ENCODE data around the gene OSBPL8.
A peak's percentile ranks its signal among the peaks of the same experiment; 100 is the strongest.

Gene OSBPL8

DNA sequence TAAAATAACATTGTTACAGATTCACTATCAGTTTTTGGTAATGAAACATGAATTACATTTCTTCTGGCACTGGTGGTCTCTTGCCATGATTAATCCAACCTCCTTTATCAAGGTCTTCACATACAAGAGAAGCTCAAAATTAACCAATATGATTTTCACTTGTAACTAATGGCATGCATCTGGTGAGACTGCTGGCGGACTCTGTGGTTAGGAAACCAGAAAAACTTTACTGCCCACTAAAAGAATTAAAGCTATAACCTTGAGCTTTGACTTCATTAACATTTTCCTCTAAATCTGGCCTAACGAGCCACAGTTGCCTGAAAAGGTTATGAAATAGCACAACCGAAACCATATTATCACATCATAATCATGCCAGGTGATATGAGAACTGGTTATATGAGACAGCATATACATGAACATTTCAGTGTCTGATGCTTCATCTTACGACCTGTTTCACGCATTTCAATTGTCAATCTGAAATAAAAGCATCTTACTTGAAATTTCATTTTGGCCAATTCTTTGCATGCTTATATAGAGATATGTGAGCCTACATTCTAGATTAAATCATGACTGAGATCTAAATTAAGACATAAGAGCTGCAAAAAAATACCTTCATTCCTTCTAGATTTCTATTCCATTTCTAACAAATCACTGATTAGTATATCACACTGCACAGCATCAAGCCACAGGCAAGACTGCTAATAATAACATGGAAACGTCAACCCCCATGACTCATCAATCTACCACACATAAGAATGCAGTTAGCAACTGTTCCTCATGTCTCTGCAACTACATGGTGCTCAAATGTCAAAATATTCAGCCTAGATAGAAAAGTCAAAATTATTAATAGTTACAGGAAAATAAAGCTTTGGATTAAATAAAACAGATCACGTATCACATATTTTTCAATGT lies 89.3 kb downstream of the OSBPL8 start:
- peak; percentile 92 for DNase-seq (ENCODE audit: low read depth)

DNA sequence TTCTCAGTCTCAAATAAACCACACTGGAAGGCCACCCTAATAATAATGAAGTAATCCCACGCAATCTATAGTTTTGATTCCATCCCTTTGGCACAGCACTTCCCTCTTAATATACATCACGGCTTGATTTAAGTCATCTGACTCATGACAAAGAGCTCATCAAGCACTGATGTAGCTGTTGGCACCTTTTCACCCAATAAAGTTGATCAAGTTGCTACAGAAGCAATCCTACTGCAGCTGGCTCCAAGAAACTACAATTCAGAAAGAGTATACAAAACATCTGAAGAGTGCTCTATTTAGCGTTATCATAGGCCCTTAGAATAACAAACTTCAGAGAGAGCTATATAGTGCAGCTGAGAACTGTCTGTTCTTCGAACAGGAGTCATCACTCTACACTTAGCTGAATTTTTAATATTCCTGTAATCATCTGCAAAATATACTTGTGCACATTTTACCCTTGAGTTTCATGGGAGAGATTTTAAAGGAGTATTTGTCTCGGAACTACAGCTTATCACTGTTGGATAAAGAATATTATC lies 94.9 kb downstream of the OSBPL8 start:
- DNase-seq (ENCODE audit: low read depth): no peak

DNA sequence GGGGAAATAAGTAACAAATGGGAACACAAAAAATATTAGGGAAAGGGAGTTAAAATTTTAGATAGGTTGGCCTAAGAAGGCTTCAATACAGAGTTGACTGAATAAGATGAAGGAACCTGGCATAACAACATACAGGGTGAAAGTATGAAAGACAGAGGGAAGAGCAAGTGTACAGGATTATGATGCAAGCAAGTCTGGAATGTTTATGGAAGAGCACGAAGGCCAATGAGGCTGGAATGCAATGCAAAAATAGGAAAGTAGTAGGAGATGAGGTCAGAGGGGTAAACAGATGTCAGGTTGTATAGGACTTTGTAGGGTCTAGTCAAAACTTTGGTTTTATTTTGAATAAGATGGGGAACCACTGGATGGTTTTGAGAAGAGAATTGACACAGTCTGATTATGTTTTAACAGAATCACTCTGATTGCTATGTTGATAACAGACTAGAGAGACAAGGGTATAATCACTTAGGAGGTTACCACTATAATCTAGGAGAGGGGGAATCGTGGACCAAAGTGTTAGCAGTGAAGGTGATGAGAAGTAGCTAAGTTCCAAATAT lies 96.8 kb downstream of the OSBPL8 start:
- DNase-seq (ENCODE audit: low read depth): no peak

DNA sequence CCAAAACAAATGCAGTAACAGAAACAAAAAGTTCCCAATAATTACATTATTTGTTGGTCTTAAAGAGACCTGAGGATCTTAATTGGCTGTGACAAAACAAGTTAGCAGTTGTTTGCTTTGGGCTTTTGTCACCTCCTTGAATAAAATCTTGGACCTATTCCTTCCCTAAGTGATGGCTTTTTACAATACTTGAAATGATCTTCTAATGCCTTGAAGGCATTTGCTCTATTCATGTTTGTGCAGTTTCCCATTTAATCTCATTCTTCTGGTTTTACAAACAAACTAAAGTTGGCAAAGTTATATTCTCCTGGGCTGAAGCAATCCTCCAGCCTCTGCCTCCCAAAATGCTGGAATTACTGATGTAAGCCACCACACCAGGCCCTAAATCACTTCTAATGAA lies 98.8 kb downstream of the OSBPL8 start:
- DNase-seq (ENCODE audit: low read depth): no peak

DNA sequence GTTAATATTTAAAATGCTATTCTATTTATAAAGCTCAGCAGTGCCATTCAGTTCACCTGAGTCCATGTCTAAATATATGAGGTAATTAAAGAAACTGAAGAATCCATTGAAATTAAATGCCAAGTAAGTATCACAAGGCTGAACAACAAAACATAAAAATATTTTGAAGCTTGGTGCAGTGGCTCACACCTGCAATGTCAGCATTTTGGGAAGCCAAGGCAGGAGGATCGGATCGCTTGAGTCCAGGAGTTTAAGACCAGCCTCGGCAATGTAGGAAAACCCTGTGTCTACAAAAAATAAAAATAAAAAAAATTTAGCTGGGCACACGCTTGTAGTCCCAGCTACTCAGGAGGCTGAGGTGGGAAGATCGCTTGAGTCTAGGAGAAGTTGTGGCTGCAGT lies 101.8 kb downstream of the OSBPL8 start:
- no peak for DNase-seq (ENCODE audit: low read depth)

DNA sequence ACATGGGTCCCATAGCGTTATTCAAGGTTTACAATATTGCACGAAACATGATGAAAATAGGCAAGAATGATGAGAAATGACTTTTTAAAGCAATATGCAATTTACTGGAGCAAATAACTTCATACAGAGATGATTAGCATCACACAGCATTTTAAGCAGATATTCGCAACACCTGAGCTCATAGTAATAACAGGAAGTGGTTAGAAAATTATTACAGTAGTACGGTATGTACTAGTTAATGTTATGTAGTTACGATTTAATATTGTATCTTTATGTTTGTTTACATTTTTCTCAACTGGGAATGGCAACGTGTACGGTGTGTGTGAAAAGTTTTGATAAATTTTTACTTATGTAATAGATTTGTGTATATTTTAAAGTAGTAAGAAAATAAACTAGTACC lies 102.6 kb downstream of the OSBPL8 start:
- DNase-seq (ENCODE audit: low read depth): no peak

DNA sequence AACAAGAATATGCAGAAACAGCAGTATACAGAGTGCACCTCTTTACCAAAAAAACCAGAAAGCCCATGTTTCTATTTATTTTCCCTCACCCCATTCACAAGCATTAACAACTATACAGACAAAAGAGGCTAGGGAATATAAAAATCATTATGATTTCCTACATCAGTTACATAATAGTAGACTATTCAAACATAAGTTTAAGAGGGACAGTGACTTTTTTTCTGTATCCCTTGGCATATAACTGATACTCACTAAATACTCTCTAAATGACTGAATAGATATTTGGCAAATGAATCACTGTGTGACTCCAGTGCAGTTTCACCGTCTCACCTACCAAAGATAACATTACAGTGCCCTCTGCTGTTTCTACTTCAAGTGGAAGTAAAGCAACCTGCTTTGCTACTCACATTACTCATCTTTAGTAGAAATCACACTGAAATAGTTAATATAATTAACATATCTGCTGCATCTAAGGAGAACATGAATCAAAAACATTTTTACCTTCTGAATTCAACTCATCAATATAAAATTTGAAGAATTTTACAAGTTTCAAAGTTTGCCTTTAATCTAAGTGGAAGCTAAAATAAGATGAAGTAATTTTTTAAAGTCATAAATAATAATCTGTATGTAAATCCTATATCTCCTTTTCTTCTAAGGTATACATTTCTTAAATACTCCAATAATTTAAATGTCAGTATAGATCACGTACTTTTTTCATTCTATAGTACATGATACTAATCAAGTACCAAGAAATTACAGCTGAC lies 103.8 kb downstream of the OSBPL8 start:
- peak; percentile 96 for DNase-seq (ENCODE audit: low read depth)

DNA sequence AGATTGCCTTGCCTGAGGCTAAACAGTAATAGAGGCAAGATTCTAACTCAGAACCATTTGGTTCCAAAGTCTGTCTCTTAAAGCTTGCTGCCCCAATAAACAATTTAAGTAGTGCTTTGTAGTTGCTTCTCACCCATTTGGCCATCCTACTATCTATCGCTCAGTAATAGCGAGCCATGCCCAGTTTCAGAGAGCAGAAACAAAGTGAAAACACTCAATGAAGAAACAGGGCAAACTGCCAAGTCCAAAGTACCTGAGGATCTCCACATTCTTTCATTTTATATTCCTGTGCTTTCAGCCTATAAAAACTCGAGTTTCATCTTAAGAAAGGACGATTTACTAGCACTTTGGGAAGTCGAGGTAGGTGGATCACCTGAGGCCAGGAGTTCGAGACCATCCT lies 108.0 kb downstream of the OSBPL8 start:
- DNase-seq (ENCODE audit: low read depth): no peak

DNA sequence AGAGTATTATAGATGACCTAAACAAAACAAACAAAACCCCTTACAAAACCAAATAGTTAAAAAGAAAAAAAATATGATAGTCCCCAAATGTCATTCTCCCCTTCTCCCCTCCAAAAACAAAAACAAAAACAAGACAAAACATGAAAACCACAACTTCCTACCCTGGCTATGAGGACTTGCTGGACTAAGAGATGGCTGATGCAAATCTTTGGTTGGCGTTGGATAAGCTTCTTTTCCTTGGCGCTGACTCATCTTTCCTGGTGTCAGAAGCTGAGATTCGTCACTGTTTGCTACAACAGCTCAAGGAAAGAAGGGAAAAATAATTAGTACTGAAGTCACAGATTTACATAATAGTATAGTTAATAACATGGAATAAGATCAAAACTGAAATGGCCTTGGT lies 108.9 kb downstream of the OSBPL8 start:
- peak; percentile 93 for DNase-seq (ENCODE audit: low read depth)

DNA sequence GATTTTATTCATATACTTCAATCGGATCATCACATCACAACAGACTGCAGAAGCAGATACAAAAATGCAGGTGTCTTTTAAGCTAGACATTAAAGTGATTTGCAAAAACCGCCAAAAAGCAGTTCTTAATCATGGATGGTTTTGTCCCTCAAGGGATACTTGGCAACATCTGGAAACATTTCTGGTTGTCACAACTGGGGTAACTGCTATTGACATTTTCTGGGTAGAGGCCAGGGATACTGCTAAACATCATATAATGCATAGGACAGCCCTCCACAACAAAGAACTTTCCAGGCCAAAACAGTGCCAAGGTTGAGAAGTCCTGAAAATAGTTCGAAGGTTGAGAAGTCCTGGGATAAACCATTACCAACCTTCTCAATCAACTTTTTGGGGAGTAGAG lies 109.6 kb downstream of the OSBPL8 start:
- no peak for DNase-seq (ENCODE audit: low read depth)

DNA sequence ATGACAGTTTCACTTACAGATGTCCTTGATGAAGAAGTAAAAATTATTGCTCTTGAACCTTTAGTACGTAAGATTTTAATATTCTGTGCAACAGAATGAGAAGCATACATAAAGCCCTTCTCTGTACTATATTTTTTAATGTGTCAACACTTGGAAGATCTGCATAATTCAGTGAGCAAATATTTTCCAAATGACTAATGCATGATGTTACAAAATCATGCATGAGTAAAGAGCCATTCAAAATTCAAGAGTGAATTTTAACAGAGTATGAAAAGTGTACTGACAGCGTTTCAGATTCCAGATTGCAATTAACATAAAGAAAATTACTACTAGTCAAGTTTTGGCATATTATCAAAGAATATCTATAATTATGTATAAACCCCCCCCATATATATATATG lies 110.0 kb downstream of the OSBPL8 start:
- DNase-seq (ENCODE audit: low read depth): peak; percentile 78

DNA sequence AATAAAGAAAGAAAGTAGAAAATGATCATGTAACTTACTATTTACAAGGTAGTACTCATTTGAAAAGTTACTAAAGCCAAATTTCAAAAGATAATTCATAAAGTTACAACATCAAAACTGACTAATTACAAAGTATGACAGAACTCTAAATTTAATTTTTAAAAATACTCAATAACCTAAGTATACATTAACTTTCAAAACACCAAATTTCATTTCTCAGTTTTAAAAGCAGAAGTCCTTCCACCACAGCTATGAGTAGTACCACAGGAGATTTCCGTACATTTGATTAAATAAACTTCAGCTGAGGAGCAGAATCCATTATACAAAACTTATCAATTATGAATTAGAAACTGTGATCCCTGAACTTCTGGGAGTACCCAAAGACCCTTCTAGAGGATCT lies 110.6 kb downstream of the OSBPL8 start:
- DNase-seq (ENCODE audit: low read depth): no peak

DNA sequence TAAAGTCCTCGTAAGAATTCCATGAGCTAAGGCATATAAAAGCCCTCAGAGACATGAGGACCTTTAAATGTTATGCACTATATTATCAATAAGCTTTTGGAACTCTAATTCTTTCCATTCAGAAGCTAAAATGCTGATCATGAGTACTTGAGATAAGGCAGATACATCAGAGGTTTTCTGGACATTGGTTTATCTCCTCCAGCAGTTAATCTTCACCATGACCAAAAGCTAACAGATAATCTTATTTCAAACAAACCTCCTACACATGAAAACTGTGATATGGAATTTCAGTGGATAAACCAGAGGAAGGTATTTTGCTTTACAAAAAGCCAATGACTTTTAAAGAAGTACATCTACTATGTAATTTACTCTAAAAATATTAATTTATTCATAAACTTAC lies 113.5 kb downstream of the OSBPL8 start:
- no peak for DNase-seq (ENCODE audit: low read depth)

DNA sequence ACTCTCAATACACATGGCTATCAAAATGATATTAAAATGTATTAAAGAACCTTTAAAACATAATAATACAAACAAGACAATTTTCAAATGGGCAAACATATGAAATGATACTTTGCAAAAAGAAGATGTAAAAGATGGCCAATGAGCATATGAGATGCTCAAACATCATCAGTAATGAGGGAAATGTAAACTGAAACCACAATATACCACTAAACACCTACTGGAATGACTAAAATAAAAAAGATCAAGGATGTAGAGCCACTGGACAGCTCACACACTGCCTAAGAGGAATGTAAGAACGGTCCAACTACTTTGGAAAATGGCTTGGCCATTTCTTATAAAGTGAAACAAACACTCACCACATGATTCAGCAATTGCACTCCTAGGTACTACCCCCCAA lies 114.1 kb downstream of the OSBPL8 start:
- DNase-seq (ENCODE audit: low read depth): peak; percentile 31

DNA sequence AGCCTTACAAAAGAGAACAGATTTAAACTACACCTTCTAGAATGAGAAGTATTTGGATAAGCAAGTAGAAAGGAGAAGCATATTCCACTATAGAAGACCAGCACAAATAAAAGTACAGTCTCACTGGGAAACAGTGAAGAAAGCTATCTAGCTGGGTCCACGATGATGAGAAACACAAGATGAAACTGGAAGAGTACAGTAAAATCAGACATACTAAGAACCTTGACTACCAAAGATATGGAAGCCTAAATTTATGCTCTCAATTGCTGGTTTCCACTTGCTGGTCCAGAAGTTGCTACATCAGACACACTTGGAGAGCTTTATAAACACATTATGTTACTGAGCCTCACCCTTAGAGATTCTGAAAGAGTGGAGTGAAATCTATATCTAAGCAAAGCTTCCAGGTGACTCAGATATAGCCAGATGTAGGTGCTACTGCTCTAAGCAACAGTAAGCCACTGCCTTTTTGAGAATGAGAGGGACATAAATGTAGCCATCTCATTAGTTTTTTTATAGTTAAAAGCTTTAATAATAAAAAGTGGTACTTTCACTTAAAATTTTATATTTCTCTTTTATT lies 115.1 kb downstream of the OSBPL8 start:
- peak; percentile 15 for DNase-seq (ENCODE audit: low read depth)

DNA sequence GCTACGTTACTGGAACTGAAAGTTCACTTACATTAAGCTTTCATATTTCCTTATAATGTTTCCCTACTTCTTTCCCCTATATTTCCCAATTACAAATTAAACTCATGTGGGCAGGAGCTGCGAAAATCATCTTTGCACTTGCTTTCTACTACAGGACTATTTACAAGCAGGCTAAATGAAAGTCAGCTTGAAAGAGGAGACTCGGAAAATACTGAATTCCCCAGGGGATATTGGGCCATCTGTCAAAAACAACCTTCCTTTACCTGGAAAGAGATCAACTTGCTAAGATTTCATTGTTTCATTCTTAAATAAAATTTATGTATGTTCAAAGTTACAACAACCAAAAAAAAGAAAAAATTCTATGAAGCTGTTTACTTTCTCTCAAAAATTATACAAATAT lies 118.6 kb downstream of the OSBPL8 start:
- DNase-seq (ENCODE audit: low read depth): no peak

DNA sequence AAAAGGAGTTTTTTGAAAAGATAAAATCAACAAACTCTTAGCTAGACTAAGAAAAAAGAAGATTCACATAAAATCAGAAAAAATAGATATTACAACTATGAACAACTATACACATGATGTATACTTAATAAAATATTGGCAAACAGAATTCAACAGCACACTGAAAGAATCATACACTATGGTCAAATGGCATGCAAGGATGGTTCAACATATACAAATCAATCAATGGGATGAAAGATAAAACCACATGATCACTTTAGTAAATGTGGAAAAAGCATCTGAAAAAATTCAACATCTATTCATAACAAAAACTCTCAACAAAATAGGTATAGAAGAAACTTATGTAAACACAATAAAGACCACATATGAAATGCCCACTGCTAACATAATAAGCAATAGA lies 126.8 kb downstream of the OSBPL8 start:
- DNase-seq (ENCODE audit: low read depth): no peak

DNA sequence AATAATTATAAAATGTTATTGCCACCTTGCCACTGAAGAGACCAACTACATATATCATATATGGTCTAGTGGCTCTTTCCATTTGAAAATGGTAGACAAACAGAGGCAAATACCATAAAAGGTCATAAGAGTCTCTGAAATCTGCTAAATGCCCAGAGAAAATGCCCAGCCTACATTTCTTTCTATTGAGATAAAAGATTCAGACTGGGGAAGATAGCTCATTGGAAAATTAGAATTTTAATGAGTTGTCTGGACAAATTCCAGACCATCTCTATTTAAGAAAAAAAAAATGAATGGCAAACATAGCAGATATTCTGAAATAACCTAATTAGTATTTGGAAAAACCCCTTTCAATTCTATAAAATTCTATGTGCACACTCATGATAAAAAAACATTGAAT lies 131.5 kb downstream of the OSBPL8 start:
- DNase-seq (ENCODE audit: low read depth): no peak

DNA sequence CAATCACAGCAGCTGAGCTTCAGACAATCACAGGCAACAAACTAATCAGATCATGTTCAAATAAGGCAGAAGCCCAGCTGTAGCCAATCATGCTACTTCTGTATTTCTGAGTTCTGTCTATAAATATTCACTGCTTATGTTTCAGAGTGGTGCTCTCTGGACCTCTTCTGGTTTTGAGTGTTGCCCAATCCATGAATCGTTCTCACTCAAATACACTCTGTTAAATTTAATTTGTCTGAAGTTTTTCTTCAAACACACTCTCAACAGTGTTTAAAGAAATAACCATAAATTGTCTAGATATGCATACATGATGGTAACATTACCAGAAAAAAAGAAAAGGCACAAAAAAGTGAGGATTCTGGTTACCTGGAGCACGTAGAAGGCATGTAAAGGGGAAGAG lies 133.4 kb downstream of the OSBPL8 start:
- no peak for DNase-seq (ENCODE audit: low read depth)

DNA sequence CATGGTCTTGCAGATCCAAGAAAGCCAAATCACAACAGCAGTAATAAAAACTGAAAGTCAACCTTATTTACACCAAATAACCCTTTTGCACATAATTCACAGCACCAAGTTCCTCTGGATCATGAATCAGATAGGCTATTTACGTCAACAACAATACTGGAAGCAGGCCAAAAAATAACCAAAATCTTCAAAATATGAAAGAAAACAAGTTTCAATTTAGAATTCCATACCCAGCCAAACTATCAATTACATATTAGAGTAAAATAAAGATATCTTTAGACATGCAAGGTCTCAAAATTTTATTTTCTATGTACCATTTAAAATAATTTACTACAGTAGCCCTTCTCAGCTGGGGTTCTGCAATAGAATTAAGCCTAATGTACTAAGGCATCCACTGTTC lies 134.6 kb downstream of the OSBPL8 start:
- DNase-seq (ENCODE audit: low read depth): no peak

DNA sequence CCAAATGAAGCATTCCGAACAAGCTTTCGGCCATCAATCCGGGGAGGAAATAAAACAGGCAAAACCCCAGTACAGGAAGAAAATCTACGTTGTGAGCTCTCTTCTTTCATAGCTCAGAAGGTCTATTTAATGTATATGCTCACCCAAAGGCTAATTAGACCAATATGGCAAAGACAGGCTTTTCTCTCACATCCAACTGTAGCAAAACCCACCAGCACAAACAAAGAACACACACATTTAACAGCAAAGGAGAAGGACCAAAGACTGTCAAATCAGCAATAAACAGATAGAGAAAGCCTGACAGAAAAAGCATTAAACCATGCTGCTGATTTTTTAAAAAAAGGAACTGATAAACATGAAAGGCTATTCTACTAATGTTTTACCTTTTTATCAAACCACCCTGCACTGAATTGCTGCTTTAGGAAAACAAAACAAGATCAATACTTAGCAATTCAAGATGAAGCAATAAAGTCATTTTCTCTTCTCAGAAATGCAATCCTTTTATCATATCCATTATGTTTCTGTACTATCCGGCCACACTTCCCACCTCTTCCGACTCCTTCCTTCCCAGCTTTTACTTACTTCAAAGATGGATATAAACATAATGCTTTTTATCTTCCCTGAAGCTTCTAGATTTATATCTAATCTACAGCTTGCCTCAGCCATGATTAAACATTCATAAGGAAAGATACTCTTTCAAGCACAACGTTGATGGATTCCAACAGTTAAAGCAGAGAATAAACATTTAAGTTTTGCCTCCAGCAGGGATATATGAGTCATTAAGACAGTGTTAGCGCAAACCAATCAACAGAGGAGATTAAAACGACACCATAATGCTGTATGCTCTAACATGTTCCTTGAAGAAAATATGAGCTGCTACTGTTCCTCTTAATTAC lies 136.8 kb downstream of the OSBPL8 start:
- peak; percentile 73 for DNase-seq (ENCODE audit: low read depth)
